GM06990 (cell line): ENCODE data around the gene EIF4G2.
"Not testable (repeated sequence)": the region's sequence is repeated elsewhere in the genome, so short reads cannot be mapped to it uniquely, and the experiment has no call there.

ENCODE experiments used
- DNase-seq: peaks from one replicate; pipeline ENCODE4 v3.0.0-alpha.2; 2011; ENCODE audit not compliant: insufficient read length; ENCODE audit errors: extremely low read depth
- H3K27me3 ChIP-seq: replicated peaks from 2 replicates; pipeline ENCODE4 v1.6.0; 2011; ENCODE audit warnings: low read length; ENCODE audit not compliant: control insufficient read depth, insufficient read depth
- H3K36me3 ChIP-seq: 2 replicates; pipeline ENCODE4 v1.5.1; 2011; ENCODE audit warnings: low read length; ENCODE audit not compliant: control insufficient read depth, insufficient read depth
- H3K4me3 ChIP-seq: replicated peaks from 2 replicates; pipeline ENCODE4 v1.5.1; 2011; ENCODE audit warnings: low read depth, mild to moderate bottlenecking, control low read depth, low read length
- CTCF ChIP-seq: IDR thresholded peaks from 2 replicates; pipeline ENCODE4 v1.5.1; 2011; ENCODE audit warnings: low read length, control low read depth, mild to moderate bottlenecking, inconsistent platforms; ENCODE audit not compliant: insufficient read depth, poor library complexity, severe bottlenecking

Gene EIF4G2

GRCh38 chr11:10838881-10839280 lies 30.2 kb upstream of the EIF4G2 start:
- Histone ChIP-seq H3K27me3 (no peaks in the 10 kb centered on the region), H3K36me3 (no peaks in the 10 kb centered on the region), H3K4me3 (no peak overlapping the region)
- DNase-seq = no peak
- no peak for TF ChIP-seq CTCF

DNA sequence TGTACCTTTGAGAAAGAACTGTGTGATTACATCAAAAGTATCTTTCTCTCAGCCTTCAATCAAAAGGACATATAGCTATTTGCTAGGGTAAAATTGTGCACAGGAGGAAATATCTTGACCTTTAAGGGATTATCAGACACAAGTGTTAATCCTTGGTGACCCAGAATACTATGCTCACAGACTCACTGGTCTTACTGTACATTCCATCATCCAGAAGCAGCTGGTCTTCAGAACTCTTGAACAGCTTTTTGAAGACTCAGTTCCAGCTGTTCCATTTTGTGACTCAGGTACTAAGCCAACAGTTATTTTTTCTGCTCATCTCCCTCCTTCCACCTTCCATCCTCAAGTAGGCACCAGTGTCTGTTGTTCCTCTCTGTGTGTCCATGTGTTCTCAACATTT lies 29.4 kb upstream of the EIF4G2 start:
- no peaks in the 10 kb centered on the region for H3K36me3 ChIP-seq
- H3K4me3 ChIP-seq = no peak overlapping the region
- no peaks in the 10 kb centered on the region for H3K27me3 ChIP-seq
- no peak for TF ChIP-seq CTCF
- DNase-seq = no peak

DNA sequence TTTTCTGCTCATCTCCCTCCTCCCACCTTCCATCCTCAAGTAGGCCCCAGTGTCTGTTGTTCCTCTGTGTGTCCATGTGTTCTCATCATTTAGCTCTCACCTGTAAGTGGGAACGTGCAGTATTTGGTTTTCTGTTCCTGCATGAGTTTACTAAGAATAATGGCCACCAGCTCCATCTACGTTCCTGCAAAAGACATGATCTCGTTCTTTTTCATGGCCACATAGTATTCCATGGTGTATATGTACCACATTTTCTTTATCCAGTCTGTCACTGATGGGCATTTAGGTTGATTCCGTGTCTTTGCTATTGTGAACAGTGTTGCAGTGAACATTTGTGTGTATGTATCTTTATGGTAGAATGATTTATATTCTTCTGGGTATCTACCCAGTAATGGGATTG lies 28.2 kb upstream of the EIF4G2 start:
- not testable (repeated sequence) for DNase-seq, H3K4me3 ChIP-seq, H3K36me3 ChIP-seq, H3K27me3 ChIP-seq

- no peaks in the 10 kb centered on the region; the same call in 1 of the 2 replicates for H3K27me3 ChIP-seq
- no peaks in the 10 kb centered on the region for H3K36me3 ChIP-seq
- DNase-seq = no peak
- no peak for TF ChIP-seq CTCF
- H3K4me3 ChIP-seq = no peak overlapping the region
These were observed 20.4 kb upstream of the EIF4G2 start for GRCh38 chr11:10829139-10829538.

- no peak overlapping the region for H3K4me3 ChIP-seq
- DNase-seq = no peak
- no peaks in the 10 kb centered on the region for H3K36me3 ChIP-seq
- TF ChIP-seq CTCF = no peak
- H3K27me3 ChIP-seq = no peaks in the 10 kb centered on the region; the same call in 1 of the 2 replicates
These were observed 19.7 kb upstream of the EIF4G2 start for GRCh38 chr11:10828402-10828801.

GRCh38 chr11:10824888-10825287 lies 16.2 kb upstream of the EIF4G2 start:
- no peak for DNase-seq
- TF ChIP-seq CTCF = no peak
- H3K27me3 ChIP-seq = no peaks in the 10 kb centered on the region
- H3K36me3 ChIP-seq = no peaks in the 10 kb centered on the region
- H3K4me3 ChIP-seq = no peak overlapping the region
